ENCODE measurements around the gene MEIS1.
"Not testable (repeated sequence)": the region's sequence is repeated elsewhere in the genome, so short reads cannot be mapped to it uniquely, and the experiment has no call there.

Gene MEIS1

DNA sequence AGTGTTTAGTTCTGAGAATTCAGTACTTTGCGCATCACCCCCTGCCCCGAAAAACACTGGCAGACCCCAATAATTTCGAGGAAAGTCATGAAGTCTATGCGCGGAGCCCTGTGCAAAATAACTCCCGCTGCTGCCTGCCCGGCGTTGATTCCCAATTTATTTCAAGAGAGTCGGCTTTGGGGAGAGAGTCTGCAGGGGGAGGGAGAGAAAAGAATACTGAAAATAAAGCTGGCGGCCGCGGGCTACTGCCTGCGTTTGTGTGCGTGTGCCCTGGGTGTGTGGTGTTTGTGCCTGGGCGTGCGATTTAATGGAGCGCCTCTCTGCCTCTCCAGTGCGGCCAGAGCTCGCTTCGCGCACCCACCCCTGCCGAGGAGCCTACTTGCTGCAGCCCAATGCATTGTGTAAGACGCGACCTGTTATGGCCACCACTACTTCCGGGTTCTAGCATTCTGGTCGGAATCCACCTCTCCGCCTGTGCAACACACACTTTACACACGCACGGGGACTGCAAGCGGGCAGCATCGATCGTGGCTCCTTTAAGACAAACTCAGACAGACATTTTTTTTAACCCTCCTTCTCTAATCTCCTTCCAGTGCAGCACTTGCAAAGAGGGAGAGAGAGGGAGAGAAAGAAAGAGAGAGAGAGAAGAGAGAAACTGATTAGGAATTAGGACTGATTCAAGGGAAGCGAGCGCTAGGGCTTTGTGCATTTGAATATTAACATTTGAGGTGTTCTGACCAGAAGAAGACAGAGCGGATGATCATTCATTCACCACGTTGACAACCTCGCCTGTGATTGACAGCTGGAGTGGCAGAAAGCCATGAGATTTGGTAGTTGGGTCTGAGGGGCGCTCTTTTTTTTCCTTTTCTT lies at the start of gene MEIS1:
Gene MEIS1 (plus strand): TSS at position 447 of the 870 bp plus-strand sequence. CDS start 732 bp downstream, outside the sequence.
- DNase-seq = peak; percentile 96
- H3K27ac ChIP-seq = peak within 1 kb of the TSS; percentile 81
- TF ChIP-seq, protein P1, sequence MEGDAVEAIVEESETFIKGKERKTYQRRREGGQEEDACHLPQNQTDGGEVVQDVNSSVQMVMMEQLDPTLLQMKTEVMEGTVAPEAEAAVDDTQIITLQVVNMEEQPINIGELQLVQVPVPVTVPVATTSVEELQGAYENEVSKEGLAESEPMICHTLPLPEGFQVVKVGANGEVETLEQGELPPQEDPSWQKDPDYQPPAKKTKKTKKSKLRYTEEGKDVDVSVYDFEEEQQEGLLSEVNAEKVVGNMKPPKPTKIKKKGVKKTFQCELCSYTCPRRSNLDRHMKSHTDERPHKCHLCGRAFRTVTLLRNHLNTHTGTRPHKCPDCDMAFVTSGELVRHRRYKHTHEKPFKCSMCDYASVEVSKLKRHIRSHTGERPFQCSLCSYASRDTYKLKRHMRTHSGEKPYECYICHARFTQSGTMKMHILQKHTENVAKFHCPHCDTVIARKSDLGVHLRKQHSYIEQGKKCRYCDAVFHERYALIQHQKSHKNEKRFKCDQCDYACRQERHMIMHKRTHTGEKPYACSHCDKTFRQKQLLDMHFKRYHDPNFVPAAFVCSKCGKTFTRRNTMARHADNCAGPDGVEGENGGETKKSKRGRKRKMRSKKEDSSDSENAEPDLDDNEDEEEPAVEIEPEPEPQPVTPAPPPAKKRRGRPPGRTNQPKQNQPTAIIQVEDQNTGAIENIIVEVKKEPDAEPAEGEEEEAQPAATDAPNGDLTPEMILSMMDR (IDR thresholded peaks at IDR 0.05; ENCODE audit: low read depth, low read length) = no peak

GRCh38 chr2:66387016-66387753 lies 47.7 kb upstream of the MEIS1 start:
- DNase-seq = no peak
- no peak overlapping the region for H3K27ac ChIP-seq
- no peak overlapping the region for H3K4me3 ChIP-seq (ENCODE audit: low read depth, low read length)
- H3K36me3 ChIP-seq = no peaks in the 10 kb centered on the region
- peaks cover 91% of the 10 kb centered on the region for H3K27me3 ChIP-seq (ENCODE audit: insufficient read depth, low read depth, severe bottlenecking)
- peaks cover 4% of the 10 kb centered on the region for H3K9me3 ChIP-seq (ENCODE audit: severe bottlenecking)
- TF ChIP-seq, protein P1 (IDR thresholded peaks at IDR 0.05; ENCODE audit: low read depth, low read length) = no peak

More for the DNA sequence above, at the start of gene MEIS1:
- Histone ChIP-seq H3K27me3 (ENCODE audit: insufficient read depth, low read depth, severe bottlenecking) (no peaks in the 10 kb centered on the region), H3K9me3 (ENCODE audit: severe bottlenecking) (no peaks in the 10 kb centered on the region), H3K4me3 (ENCODE audit: low read depth, low read length) (peak within 1 kb of the TSS; percentile 65), H3K36me3 (peaks cover 7% of the 10 kb centered on the region)

DNA sequence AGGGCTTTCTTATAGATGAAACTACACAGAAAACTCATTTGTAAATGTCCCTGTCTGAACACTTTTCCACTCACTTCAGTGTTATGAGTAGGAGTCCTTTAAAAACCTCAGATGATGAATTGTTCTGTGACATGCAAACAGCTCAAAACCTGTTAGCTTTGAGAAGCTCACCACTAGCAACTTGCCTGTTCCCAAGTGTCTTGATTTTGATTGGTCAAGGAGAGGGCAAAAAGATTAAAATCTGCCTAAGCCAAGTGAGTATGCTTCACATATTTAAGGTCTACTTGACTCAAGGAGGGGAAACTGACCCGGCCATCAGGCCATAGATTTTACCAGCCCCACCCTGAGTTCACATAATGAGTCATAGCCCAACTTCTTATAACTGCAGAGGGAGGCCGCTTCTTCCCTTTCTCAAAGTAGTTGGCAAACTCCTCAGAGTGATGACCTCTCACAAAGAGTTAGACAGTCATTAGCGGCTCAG lies 45.2 kb upstream of the MEIS1 start:
- no peak for DNase-seq
- no peak overlapping the region for H3K4me3 ChIP-seq (ENCODE audit: low read depth, low read length)
- TF ChIP-seq, protein P1 (IDR thresholded peaks at IDR 0.05; ENCODE audit: low read depth, low read length) = no peak
- H3K36me3 ChIP-seq = no peaks in the 10 kb centered on the region
- H3K9me3 ChIP-seq (ENCODE audit: severe bottlenecking) = peaks cover 4% of the 10 kb centered on the region
- peaks cover 78% of the 10 kb centered on the region for H3K27me3 ChIP-seq (ENCODE audit: insufficient read depth, low read depth, severe bottlenecking)
- H3K27ac ChIP-seq = no peak overlapping the region

- no peak for DNase-seq
- Histone ChIP-seq H3K36me3 (no peaks in the 10 kb centered on the region), H3K27me3 (ENCODE audit: insufficient read depth, low read depth, severe bottlenecking) (peaks cover 76% of the 10 kb centered on the region), H3K9me3 (ENCODE audit: severe bottlenecking) (peaks cover 4% of the 10 kb centered on the region), H3K4me3 (ENCODE audit: low read depth, low read length) (no peak overlapping the region), H3K27ac (no peak overlapping the region)
- TF ChIP-seq, protein P1 (IDR thresholded peaks at IDR 0.05; ENCODE audit: low read depth, low read length) = no peak
Observed at GRCh38 chr2:66390152-66390551, 44.8 kb upstream of the MEIS1 start.

DNA sequence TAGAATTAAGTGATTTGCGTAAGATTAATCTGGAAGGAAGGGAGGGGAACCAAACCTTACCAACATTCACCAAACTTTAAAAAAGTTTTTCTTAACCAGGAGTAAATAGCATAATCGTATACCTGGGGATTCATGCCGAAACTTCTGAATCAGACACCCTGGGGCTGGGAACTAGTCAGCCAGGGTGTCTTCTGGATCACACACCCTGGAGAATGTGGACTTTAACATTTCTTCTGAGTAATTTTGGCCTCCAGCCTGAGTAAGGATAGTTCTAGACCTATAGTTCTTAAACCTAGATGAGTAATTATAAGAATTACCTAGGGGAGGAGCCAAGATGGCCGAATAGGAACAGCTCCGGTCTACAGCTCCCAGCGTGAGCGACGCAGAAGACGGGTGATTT lies 44.1 kb upstream of the MEIS1 start:
- TF ChIP-seq, protein P1 (IDR thresholded peaks at IDR 0.05; ENCODE audit: low read depth, low read length) = no peak
- Histone ChIP-seq H3K36me3 (no peaks in the 10 kb centered on the region), H3K4me3 (ENCODE audit: low read depth, low read length) (no peak overlapping the region), H3K27me3 (ENCODE audit: insufficient read depth, low read depth, severe bottlenecking) (peaks cover 71% of the 10 kb centered on the region), H3K27ac (no peak overlapping the region), H3K9me3 (ENCODE audit: severe bottlenecking) (peaks cover 4% of the 10 kb centered on the region)
- DNase-seq = no peak

- not testable (repeated sequence) for DNase-seq; H3K36me3 ChIP-seq; H3K4me3 ChIP-seq (ENCODE audit: low read depth, low read length); H3K9me3 ChIP-seq (ENCODE audit: severe bottlenecking); H3K27ac ChIP-seq
- peaks cover 67% of the 10 kb centered on the region for H3K27me3 ChIP-seq (ENCODE audit: insufficient read depth, low read depth, severe bottlenecking)
Observed at GRCh38 chr2:66391240-66391639, 43.7 kb upstream of the MEIS1 start.
